Measurements from ENCODE around the gene OPRM1.
"Not testable (repeated sequence)": the region's sequence is repeated elsewhere in the genome, so short reads cannot be mapped to it uniquely, and the experiment has no call there.

Gene OPRM1

DNA sequence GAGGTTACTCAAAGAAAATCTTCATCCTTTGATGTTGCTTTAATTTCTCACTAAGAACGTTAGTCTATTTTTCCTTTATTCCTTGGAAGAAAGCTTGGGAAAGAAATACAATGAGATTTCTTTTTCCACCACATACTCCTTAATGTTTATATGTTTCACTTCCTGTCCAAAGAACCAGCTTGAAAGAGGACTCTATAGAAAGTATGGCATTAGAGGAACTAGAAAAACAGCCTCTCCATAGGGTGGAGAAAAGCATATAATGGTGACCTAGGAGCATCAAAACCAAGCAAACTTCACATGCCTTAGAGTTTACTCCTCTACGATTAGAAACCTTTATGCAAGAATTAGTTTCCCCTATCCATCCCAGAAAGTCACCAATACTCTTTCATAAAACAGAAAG is 131.1 kb downstream of the OPRM1 start:
- Histone ChIP-seq H3K27ac (no peak overlapping the region), H3K4me3 (no peak overlapping the region)
- no peak for DNase-seq (ENCODE audit: low spot score)
- TF ChIP-seq, protein P1, sequence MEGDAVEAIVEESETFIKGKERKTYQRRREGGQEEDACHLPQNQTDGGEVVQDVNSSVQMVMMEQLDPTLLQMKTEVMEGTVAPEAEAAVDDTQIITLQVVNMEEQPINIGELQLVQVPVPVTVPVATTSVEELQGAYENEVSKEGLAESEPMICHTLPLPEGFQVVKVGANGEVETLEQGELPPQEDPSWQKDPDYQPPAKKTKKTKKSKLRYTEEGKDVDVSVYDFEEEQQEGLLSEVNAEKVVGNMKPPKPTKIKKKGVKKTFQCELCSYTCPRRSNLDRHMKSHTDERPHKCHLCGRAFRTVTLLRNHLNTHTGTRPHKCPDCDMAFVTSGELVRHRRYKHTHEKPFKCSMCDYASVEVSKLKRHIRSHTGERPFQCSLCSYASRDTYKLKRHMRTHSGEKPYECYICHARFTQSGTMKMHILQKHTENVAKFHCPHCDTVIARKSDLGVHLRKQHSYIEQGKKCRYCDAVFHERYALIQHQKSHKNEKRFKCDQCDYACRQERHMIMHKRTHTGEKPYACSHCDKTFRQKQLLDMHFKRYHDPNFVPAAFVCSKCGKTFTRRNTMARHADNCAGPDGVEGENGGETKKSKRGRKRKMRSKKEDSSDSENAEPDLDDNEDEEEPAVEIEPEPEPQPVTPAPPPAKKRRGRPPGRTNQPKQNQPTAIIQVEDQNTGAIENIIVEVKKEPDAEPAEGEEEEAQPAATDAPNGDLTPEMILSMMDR (IDR thresholded peaks at IDR 0.05), result no peak

DNA sequence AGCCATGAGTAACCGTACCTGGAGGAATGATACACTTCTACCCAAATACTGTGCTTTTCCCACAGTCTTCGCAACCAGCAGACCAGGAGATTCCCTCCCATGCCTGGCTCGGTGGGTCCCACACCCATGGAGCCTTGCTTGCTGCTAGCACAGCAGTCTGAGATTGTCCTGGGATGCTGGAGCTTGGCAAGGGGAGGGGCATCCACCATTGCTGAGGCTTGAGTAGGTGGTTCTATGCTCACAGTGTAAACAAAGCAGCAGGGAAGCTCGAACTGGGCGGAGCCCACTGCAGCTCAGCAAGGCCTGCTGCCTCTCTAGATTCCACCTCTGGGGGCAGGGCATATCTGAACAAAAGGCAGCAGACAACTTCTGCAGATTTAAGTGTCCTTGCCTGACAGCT is 133.4 kb downstream of the OPRM1 start:
- not testable (repeated sequence) for H3K27ac ChIP-seq; DNase-seq (ENCODE audit: low spot score); H3K4me3 ChIP-seq

DNA sequence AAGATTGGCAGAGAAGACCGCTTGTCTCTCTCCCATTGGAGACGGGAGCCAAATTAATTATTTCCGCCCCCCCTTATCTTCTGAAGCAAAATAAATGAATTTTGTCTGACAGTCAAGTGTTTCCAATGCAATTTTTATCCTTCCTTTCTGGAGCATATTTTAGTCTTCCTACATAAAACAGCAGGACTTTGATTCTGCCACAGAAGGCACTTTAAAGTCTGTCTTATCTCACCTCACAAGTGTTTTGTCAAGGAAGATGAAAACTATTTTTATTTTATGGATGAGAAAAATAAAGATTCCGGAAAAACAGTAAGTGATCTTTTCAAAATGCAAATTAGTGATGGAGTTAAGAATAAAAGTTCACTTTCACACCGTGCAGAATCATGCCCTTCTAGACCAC is 140.4 kb downstream of the OPRM1 start:
- H3K27ac ChIP-seq, result no peak overlapping the region
- DNase-seq (ENCODE audit: low spot score), result no peak
- H3K4me3 ChIP-seq, result no peak overlapping the region
- TF ChIP-seq, protein P1 (IDR thresholded peaks at IDR 0.05), result no peak

DNA sequence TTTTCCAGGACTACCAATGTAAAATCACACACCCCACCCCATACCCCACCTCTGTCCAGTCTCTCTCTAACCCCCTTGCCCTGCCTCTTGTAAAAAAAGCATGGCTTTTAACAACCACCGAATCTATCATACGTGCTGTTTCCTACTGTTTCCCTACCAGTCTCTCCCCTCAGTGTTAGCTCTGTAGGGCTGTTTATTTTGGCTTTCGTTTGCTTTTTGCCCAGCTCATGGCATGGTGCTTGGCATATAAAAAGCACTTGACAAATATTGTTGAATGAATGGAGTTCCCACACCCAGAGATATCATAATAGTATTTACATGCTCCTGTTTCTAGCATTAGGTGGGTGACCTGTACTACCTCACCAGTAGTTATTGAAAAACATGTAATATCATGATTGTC is 148.2 kb downstream of the OPRM1 start:
- TF ChIP-seq, protein P1 (IDR thresholded peaks at IDR 0.05), result no peak
- DNase-seq (ENCODE audit: low spot score), result no peak

DNA sequence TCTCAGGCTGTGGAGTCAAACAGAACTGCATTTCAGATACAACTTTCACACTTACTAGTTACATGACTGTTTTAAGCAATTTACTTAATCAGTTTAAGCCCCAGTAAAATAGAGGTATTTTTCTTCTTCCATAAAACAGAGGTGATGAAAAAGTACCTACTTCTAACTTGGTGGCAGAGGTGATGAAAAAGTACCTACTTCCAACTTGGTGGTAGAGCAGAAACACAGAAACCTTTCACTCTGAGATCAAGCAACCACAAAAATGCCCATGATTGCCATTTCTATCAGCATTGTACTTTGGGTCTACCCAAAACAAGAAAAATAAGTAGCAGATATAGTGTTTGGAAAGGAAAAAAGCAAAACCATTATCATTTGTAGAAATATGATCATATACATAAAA is 148.7 kb downstream of the OPRM1 start:
- no peak overlapping the region for H3K4me3 ChIP-seq
- TF ChIP-seq, protein P1 (IDR thresholded peaks at IDR 0.05), result no peak
- no peak overlapping the region for H3K27ac ChIP-seq
- DNase-seq (ENCODE audit: low spot score), result no peak

More for the DNA sequence above, 148.2 kb downstream of the OPRM1 start:
- H3K4me3 ChIP-seq, result no peak overlapping the region
- no peak overlapping the region for H3K27ac ChIP-seq

DNA sequence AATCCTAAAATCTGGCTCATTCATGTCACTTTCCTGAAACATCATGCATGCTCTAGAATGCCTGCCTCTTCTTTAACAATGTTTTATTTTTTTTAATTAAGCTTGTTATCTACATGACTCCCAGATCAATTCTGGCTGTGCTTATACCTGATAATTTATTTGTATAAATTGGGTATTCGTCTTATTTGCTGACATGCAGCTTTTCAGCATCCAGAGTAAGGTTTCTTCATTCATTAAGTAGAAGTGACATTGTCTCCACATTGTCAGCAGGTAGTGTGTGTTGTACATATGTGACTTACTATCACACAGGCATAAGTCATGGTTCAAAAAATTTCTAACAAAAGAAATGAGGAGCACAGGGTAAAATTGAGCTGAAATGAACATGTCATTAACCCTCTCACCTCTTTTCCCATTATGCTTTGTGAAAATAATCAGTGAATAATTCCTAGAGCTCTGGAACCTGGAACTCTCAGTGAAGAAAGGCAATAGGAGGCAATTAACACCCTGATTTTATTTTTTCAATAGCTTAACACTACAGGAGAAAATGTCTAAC is 157.4 kb downstream of the OPRM1 start:
- Histone ChIP-seq H3K4me3 (no peak overlapping the region), H3K27ac (no peak overlapping the region)
- DNase-seq (ENCODE audit: low spot score), result no peak
- TF ChIP-seq, protein P1 (IDR thresholded peaks at IDR 0.05), result no peak

DNA sequence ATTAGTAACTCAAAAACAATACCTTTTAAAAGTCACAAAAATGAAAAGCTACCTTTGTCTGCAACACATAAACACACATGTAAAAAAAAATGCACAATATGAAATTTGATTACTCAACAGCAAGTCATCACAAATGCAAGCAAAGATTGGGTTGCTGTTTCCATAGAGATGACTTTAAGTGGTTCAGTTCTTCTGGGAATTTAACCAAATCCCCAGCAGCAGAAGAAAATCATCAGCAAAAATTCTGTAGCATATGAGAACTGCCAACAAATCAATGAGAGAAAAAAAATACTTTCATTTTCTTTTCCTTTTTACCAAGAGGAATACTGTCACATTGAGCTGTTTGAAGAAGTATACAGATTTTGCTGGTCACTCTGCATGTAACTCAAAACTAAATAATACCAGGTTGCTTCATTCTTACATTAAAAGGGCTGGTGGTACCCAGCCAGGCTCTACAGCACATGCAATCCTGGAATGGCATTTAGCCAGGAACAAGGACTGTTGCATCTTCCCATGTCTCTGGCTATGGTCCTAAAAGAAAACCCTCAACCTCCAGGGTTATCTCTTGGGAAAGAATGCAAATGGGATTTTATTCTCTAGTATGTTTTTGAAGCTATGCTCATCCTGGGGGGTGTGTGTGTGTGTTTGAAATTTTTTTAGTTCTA is 158.3 kb downstream of the OPRM1 start:
- TF ChIP-seq, protein P1 (IDR thresholded peaks at IDR 0.05), result no peak
- Histone ChIP-seq H3K27ac (no peak overlapping the region), H3K4me3 (no peak overlapping the region)
- no peak for DNase-seq (ENCODE audit: low spot score)

DNA sequence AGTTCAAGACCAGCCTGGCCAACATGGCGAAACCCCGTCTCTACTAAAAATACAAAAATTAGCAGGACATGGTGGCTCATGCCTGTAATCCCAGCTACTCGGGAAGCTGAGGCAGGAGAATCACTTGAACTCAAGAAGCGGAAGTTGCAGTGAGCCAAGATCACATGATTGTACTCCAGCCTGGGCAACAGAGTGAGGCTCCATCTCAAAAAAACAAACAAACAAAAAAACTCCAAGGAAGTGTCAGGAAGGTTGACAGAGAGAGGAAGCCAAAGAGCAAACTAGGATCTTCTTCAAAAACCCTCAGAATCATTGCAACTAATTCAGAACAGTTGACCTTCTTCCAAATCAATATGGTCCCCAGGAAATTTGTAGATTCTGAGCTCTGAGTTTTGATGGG is 162.6 kb downstream of the OPRM1 start:
- DNase-seq (ENCODE audit: low spot score); H3K27ac ChIP-seq; H3K4me3 ChIP-seq: not testable (repeated sequence)
